Astrocyte (in vitro differentiated cells and primary cell): ENCODE data around the gene SIRT2. TPM values are rescaled to one million over a fixed set of nuclear protein-coding genes. Genes with fewer than 3 reads are reported as not detected.
A peak's percentile ranks its signal among the peaks of the same experiment; 100 is the strongest.

ENCODE experiments used
- DNase-seq: peaks from one replicate; pipeline ENCODE4 v3.0.0-alpha.2; 2010; ENCODE audit warnings: low read depth
- FAIRE-seq: peaks from 2 replicates; lab custom pipeline; 2011; peaks lifted over from hg19 to GRCh38; lab: Jason Lieb, UNC
- H2AFZ ChIP-seq: 2 replicates; pipeline ENCODE4 v1.6.0; 2012; ENCODE audit warnings: low read depth, low read length, inconsistent platforms
- H3K27ac ChIP-seq: 2 replicates; pipeline ENCODE4 v1.5.1; 2011; ENCODE audit warnings: low read depth, low read length, inconsistent platforms
- H3K27me3 ChIP-seq: 2 replicates; pipeline ENCODE4 v1.6.0; 2011; ENCODE audit warnings: low read length, inconsistent platforms; ENCODE audit not compliant: insufficient read depth
- H3K36me3 ChIP-seq: 2 replicates; pipeline ENCODE4 v1.5.1; 2011; ENCODE audit warnings: low read length, inconsistent platforms; ENCODE audit not compliant: insufficient read depth
- H3K4me1 ChIP-seq: 2 replicates; pipeline ENCODE4 v1.5.1; 2011; ENCODE audit warnings: low read length, inconsistent platforms; ENCODE audit not compliant: insufficient read depth
- H3K4me2 ChIP-seq: 2 replicates; pipeline ENCODE4 v1.6.0; 2012; ENCODE audit warnings: low read length, inconsistent platforms
- H3K4me3 ChIP-seq: 2 replicates; pipeline ENCODE4 v1.5.1; 2011; ENCODE audit warnings: low read depth, mild to moderate bottlenecking, low read length, inconsistent platforms; ENCODE audit not compliant: insufficient read depth
- H3K79me2 ChIP-seq: 2 replicates; pipeline ENCODE4 v1.6.0; 2012; ENCODE audit warnings: mild to moderate bottlenecking, low read length, inconsistent platforms; ENCODE audit not compliant: insufficient read depth
- H3K9ac ChIP-seq: 2 replicates; pipeline ENCODE4 v1.6.0; 2012; ENCODE audit warnings: mild to moderate bottlenecking, low read length, inconsistent platforms
- H3K9me3 ChIP-seq: 2 replicates; pipeline ENCODE4 v1.5.1; 2012; ENCODE audit warnings: low read depth, mild to moderate bottlenecking, low read length, inconsistent platforms; ENCODE audit not compliant: insufficient read depth
- H4K20me1 ChIP-seq: 2 replicates; pipeline ENCODE4 v1.6.0; 2012; ENCODE audit warnings: low read length, inconsistent platforms; ENCODE audit not compliant: insufficient read depth
- H3K27ac Mint-ChIP-seq: one replicate; pipeline ENCODE4 v1.8.0; 2021; ENCODE audit warnings: mild to moderate bottlenecking, mixed read lengths; ENCODE audit not compliant: unreplicated experiment
- H3K27me3 Mint-ChIP-seq: one replicate; pipeline ENCODE4 v1.8.0; 2021; ENCODE audit warnings: low read depth, mixed read lengths; ENCODE audit not compliant: unreplicated experiment
- H3K36me3 Mint-ChIP-seq: one replicate; pipeline ENCODE4 v1.8.0; 2021; ENCODE audit warnings: low read depth, mixed read lengths; ENCODE audit not compliant: unreplicated experiment
- H3K4me1 Mint-ChIP-seq: one replicate; pipeline ENCODE4 v1.8.0; 2021; ENCODE audit warnings: low read depth, mixed read lengths; ENCODE audit not compliant: unreplicated experiment
- H3K4me3 Mint-ChIP-seq: one replicate; pipeline ENCODE4 v1.8.0; 2021; ENCODE audit warnings: mild to moderate bottlenecking, moderate library complexity, mixed read lengths; ENCODE audit not compliant: unreplicated experiment
- H3K9me3 Mint-ChIP-seq: one replicate; pipeline ENCODE4 v1.8.0; 2021; ENCODE audit warnings: mild to moderate bottlenecking, mixed read lengths; ENCODE audit not compliant: unreplicated experiment
- EZH2 ChIP-seq: IDR thresholded peaks from 2 replicates; pipeline ENCODE4 v1.6.1; 2012; ENCODE audit warnings: mild to moderate bottlenecking, low read length, inconsistent platforms; ENCODE audit not compliant: insufficient read depth
- total RNA-seq: library from RNA; stranded (reverse); gene quantifications from 2 replicates; pipeline ENCODE4 v1.2.1, GENCODE V29; 2021
- TF ChIP-seq, protein P1 (sequence below): IDR thresholded peaks from 2 replicates; pipeline ENCODE4 v1.5.1; 2011; ENCODE audit warnings: low read depth, mild to moderate bottlenecking, inconsistent platforms, low read length, moderate library complexity; ENCODE audit not compliant: insufficient read depth

Gene SIRT2
- total RNA-seq, 1 donor from 2014 or later: 35.7 TPM

DNA sequence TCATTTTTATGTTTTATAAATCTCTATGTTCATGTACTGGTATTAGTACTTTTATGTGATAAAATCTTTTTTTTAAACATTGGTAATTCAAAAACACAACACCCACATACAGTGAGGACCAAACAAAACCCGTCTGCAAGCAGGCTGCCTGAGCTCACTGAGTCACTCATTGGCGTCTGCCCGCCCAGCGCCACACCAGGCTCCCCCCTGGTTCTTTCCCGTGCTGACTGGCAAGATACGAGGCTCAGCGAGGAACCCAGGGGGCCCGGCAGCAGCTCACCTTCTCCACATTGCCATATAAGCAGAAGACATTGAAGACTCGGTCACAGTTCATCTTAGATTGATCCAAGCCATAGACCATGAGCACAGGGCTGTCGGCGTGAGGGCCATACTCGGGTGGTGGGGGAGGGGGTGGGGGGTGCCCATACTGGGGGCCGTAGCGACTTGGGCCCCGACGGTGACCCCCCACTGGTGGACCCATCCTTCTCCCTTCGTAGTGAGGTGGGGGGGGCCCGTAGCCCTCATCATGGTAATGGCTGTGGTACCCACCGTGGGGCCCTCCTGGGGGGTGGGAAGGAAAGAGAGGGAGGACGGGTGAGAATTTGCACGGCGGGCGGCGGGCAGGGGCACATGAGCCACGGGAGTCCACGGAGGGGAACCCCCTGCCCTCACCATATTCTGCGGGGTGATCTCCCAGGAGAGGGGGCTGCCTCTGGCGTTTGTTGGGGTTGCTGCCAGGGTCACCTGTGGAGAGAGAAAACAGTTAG, 59.4 kb downstream of the SIRT2 start:
- Histone ChIP-seq H3K27ac (no peak overlapping the region), H3K4me1 (peaks cover 14% of the 10 kb centered on the region), H3K9me3 (no peaks in the 10 kb centered on the region), H4K20me1 (peaks cover 92% of the 10 kb centered on the region), H3K9ac (no peak overlapping the region), H3K4me3 (no peak overlapping the region), H3K79me2 (peaks cover 49% of the 10 kb centered on the region), H3K36me3 (peaks cover 89% of the 10 kb centered on the region), H2AFZ (no peak overlapping the region), H3K27me3 (no peaks in the 10 kb centered on the region), H3K4me2 (no peak overlapping the region)
- Mint-ChIP-seq H3K4me1 (peaks cover 9% of the 10 kb centered on the region), H3K9me3 (no peaks in the 10 kb centered on the region), H3K27me3 (no peaks in the 10 kb centered on the region), H3K4me3 (peak overlapping the region; percentile 8), H3K27ac (peak overlapping the region; percentile 53), H3K36me3 (peaks cover 32% of the 10 kb centered on the region)
- FAIRE-seq: no peak
- DNase-seq: no peak
- TF ChIP-seq, protein P1, sequence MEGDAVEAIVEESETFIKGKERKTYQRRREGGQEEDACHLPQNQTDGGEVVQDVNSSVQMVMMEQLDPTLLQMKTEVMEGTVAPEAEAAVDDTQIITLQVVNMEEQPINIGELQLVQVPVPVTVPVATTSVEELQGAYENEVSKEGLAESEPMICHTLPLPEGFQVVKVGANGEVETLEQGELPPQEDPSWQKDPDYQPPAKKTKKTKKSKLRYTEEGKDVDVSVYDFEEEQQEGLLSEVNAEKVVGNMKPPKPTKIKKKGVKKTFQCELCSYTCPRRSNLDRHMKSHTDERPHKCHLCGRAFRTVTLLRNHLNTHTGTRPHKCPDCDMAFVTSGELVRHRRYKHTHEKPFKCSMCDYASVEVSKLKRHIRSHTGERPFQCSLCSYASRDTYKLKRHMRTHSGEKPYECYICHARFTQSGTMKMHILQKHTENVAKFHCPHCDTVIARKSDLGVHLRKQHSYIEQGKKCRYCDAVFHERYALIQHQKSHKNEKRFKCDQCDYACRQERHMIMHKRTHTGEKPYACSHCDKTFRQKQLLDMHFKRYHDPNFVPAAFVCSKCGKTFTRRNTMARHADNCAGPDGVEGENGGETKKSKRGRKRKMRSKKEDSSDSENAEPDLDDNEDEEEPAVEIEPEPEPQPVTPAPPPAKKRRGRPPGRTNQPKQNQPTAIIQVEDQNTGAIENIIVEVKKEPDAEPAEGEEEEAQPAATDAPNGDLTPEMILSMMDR: no peak
- TF ChIP-seq EZH2: no peak

DNA sequence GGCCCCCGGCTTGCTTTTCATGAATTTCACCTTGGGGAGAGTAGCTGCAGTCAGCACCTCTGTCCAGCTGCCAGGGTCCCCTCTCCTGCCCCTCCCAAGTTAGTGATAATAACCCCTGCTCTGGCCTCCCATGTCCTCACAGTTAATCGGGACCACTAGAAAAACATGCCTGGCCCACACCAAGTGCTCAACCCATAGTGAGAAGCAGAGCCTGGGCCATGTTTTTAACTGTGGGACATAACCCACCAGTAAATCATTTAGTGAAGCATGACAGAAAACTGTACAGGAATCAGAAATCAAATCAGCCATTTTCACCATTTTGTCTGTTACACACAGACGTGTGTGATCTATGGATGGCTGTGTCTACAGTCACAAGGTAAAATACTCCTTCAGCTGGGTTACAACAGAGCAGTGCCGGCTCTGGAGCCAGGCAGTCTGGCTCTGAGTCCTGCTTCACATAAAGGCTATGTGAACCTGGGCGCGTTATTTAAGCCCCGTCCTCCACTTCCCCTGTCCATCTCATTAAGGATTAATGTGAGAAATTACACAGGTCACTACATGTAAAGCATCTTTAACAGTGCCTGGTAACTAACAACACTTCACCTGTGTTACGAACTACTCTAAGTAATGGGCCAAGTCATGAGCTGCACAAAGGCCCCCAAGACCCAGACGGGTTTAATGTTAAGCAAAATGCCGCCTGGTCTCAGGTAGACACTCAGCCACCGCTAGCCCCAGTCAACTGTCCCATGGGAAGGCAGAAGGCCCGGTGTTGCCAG, 60.2 kb downstream of the SIRT2 start:
- Mint-ChIP-seq H3K9me3 (no peaks in the 10 kb centered on the region), H3K27me3 (no peaks in the 10 kb centered on the region), H3K4me1 (peaks cover 9% of the 10 kb centered on the region), H3K27ac (peak overlapping the region; percentile 59), H3K36me3 (peaks cover 32% of the 10 kb centered on the region), H3K4me3 (peak overlapping the region; percentile 24)
- Histone ChIP-seq H3K79me2 (peaks cover 40% of the 10 kb centered on the region), H3K9me3 (no peaks in the 10 kb centered on the region), H3K4me3 (no peak overlapping the region), H3K4me2 (no peak overlapping the region), H4K20me1 (peaks cover 84% of the 10 kb centered on the region), H3K9ac (peak overlapping the region; percentile 5), H3K27ac (no peak overlapping the region), H3K27me3 (no peaks in the 10 kb centered on the region), H3K4me1 (peaks cover 14% of the 10 kb centered on the region), H3K36me3 (peaks cover 83% of the 10 kb centered on the region), H2AFZ (no peak overlapping the region)
- no peak for TF ChIP-seq EZH2
- TF ChIP-seq, protein P1: no peak
- no peak for DNase-seq
- no peak for FAIRE-seq
